PFSK-1 (cell line): ENCODE results near the gene HNF1B.

Experiments
- FOXP2 ChIP-seq: optimal IDR thresholded peaks from 2 replicates; pipeline ENCODE3; 2011; ENCODE audit warnings: borderline replicate concordance, control low read depth, inconsistent platforms; ENCODE audit not compliant: insufficient read depth; ENCODE audit errors: extremely low read length, extremely low read depth
- POLR2AphosphoS5 ChIP-seq: IDR thresholded peaks from 2 replicates; pipeline ENCODE4 v1.6.1; 2012; ENCODE audit warnings: low read depth, mild to moderate bottlenecking, control low read depth, low read length, moderate library complexity
- SIN3A ChIP-seq: IDR thresholded peaks from 2 replicates; pipeline ENCODE4 v1.6.1; 2012; ENCODE audit warnings: mild to moderate bottlenecking, low read length, moderate library complexity, borderline replicate concordance; ENCODE audit not compliant: insufficient read depth
- TAF1 ChIP-seq: IDR thresholded peaks from 2 replicates; pipeline ENCODE4 v1.6.1; 2012; ENCODE audit warnings: low read length, control low read depth, borderline replicate concordance; ENCODE audit not compliant: insufficient read depth
- TF ChIP-seq, protein P1 (sequence below), 2 experiments: IDR thresholded peaks; 2 replicates each; pipeline versions ENCODE4 v1.6.1 to v1.8.0; 2011 to 2012; ENCODE audit warnings: low read depth in 2 of 2, low read length in 2 of 2, control low read depth in 1 of 2, inconsistent platforms in 1 of 2, mild to moderate bottlenecking in 1 of 2, moderate library complexity in 1 of 2; ENCODE audit not compliant: insufficient read depth in 1 of 2

The HNF1B gene

DNA sequence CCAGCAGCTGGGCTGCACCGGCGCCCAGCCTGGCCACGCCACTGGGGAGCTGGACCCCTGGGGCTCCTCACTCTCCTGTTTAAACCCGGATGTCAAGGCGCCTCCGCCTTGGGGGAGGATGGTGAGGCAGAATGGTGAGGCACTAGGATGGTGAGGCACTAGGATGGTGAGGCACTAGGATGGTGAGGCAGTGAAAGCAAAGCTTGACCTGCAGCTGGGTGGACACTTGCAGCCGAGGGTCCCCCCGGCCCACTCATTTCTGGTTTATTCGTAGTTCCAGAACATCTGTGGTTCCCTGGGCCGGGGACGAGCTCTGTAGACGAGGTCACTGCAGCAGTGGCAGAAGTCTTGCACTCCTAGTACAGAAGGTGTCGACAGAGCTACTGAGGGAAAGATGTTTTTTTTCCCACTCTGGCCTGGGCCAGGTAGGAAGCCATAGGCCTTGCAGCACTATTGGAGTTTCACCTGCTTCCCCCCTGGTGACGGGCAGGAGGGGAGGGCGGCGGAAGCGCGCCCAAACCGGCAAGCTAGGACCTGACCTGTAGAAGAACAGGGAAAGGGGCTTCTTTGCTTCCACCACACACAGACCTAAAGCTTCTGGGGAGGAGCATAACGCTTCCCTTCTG is 1.1 kb upstream of the HNF1B start:
- TF ChIP-seq POLR2AphosphoS5 (no peak), SIN3A (no peak), TAF1 (no peak), FOXP2 (no peak)
- TF ChIP-seq, protein P1, sequence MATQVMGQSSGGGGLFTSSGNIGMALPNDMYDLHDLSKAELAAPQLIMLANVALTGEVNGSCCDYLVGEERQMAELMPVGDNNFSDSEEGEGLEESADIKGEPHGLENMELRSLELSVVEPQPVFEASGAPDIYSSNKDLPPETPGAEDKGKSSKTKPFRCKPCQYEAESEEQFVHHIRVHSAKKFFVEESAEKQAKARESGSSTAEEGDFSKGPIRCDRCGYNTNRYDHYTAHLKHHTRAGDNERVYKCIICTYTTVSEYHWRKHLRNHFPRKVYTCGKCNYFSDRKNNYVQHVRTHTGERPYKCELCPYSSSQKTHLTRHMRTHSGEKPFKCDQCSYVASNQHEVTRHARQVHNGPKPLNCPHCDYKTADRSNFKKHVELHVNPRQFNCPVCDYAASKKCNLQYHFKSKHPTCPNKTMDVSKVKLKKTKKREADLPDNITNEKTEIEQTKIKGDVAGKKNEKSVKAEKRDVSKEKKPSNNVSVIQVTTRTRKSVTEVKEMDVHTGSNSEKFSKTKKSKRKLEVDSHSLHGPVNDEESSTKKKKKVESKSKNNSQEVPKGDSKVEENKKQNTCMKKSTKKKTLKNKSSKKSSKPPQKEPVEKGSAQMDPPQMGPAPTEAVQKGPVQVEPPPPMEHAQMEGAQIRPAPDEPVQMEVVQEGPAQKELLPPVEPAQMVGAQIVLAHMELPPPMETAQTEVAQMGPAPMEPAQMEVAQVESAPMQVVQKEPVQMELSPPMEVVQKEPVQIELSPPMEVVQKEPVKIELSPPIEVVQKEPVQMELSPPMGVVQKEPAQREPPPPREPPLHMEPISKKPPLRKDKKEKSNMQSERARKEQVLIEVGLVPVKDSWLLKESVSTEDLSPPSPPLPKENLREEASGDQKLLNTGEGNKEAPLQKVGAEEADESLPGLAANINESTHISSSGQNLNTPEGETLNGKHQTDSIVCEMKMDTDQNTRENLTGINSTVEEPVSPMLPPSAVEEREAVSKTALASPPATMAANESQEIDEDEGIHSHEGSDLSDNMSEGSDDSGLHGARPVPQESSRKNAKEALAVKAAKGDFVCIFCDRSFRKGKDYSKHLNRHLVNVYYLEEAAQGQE (IDR thresholded peaks at IDR 0.05; ENCODE audit: insufficient read depth in 1 of 2, low read depth in 2 of 2, low read length in 2 of 2) = no peak

DNA sequence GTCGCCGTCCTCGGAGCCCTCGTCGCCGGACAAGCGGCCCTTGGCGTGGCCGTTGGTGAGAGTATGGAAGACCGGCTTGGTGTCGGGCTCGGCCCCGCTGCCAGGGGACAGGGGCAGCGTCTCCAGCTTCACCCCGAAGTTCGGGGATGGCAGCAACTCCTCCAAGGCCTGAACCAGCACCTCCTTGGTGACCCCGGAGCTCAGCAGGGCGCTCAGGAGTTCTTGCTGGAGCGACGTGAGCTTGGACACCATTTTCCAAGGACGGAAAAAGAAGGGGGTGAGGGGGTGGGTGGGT is 279 bp downstream of the HNF1B start:
- TF ChIP-seq, protein P1 (IDR thresholded peaks at IDR 0.05; ENCODE audit: insufficient read depth in 1 of 2, low read depth in 2 of 2, low read length in 2 of 2) = no peak
- TF ChIP-seq TAF1 = no peak
- no peak for TF ChIP-seq FOXP2
- TF ChIP-seq POLR2AphosphoS5 = no peak
- no peak for TF ChIP-seq SIN3A

DNA sequence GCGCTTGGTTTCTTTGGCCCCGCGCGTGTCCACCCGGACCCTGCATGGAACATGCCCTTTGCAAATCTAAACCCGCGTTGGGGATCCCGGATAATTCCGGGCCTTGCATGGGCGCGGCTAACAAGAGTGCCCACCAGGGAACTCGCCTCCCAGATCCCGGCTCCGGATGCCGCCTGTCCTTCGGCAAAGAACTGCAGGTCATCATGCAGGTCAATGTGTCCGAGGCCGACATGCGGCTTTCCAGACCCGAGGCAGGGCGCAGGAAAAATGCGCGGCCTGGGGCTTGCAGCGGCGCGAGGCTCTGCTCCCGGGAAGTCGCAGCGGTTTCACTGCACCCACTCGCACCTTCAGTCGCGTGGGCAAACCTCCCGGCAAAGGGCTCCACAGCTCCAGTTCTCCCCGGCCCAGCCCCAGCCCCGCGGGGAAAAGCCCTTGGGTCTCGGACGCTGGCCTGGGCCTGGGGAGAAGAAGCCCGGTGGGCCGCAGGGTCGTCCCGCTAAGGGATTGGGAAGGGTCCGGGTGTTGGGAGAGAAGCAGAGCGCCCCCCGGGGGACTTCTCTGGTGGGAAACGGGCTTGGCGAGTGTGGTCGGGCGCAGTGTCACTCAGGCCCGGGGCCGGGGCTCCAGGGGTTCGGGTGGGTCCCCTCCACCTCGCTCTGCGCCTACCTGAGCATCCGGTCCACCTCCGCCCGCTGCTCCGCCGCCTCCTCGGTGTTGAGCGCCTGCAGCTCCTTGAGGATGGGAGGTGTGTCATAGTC is 805 bp downstream of the HNF1B start:
- TF ChIP-seq FOXP2 (no peak), SIN3A (no peak), POLR2AphosphoS5 (no peak), TAF1 (no peak)
- TF ChIP-seq, protein P1 (IDR thresholded peaks at IDR 0.05; ENCODE audit: insufficient read depth in 1 of 2, low read depth in 2 of 2, low read length in 2 of 2) = no peak

DNA sequence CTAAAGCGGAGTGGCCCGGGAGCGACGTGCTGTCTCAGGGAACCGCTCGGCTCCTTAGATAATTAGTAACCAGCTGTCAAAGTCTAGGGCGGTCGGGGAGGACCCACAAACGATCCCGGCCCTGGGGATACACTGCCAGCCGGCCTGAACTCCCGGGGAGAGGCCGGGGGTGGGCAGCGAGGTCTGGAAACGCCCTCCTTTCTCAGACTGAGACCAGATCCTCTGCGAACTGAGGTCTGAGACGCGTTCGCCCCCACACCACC is 1.3 kb downstream of the HNF1B start:
- TF ChIP-seq POLR2AphosphoS5 (no peak), TAF1 (no peak), SIN3A (no peak), FOXP2 (no peak)
- TF ChIP-seq, protein P1 (IDR thresholded peaks at IDR 0.05; ENCODE audit: insufficient read depth in 1 of 2, low read depth in 2 of 2, low read length in 2 of 2) = no peak
